SK-N-SH (cell line): Measurements from ENCODE around the gene CP.

ENCODE experiments used
- CTCF ChIP-seq: fragments of 200-600 bp; sonication (generic); IDR thresholded peaks from 2 replicates; pipeline ENCODE4 v1.6.1; 2017; ENCODE audit warnings: antibody characterized with exemption, mild to moderate bottlenecking, moderate library complexity
- EP300 ChIP-seq, 2 experiments: IDR thresholded peaks; 2 replicates each; pipeline versions ENCODE4 v1.4.0 to v1.6.1; 2012; ENCODE audit warnings: borderline replicate concordance in 1 of 2, low read depth in 1 of 2, low read length in 1 of 2
- EZH2phosphoT487 ChIP-seq: fragments of 200-600 bp; sonication (generic); IDR thresholded peaks from 2 replicates; pipeline ENCODE4 v1.6.1; 2017; ENCODE audit warnings: low read depth, mixed run types, mild to moderate bottlenecking, antibody characterized with exemption, moderate library complexity, borderline replicate concordance
- MAX ChIP-seq: IDR thresholded peaks from 2 replicates; pipeline ENCODE4 v1.4.0; 2012; ENCODE audit warnings: low read depth
- RXRA ChIP-seq: IDR thresholded peaks from 2 replicates; pipeline ENCODE4 v1.4.0; 2012; ENCODE audit warnings: low read depth, mild to moderate bottlenecking, borderline replicate concordance

- TF ChIP-seq MAX = no peak
- TF ChIP-seq CTCF = no peak
- TF ChIP-seq RXRA = no peak
- TF ChIP-seq EP300 (IDR thresholded peaks at IDR 0.05; ENCODE audit: borderline replicate concordance in 1 of 2, low read depth in 1 of 2, low read length in 1 of 2) = no peak
- no peak for TF ChIP-seq EZH2phosphoT487
Observed at GRCh38 chr3:149247929-149248691, 26.5 kb upstream of the CP start.
